Measurements from ENCODE around the gene DUSP7.

The DUSP7 gene

GRCh38 chr3:52068055-52068571 is 11.7 kb upstream of the DUSP7 start:
- no peak overlapping the region for H3K4me3 ChIP-seq (ENCODE audit: low read length)
- DNase-seq (ENCODE audit: low read depth) = no peak
- no peak for TF ChIP-seq CTCF (IDR thresholded peaks at IDR 0.05; ENCODE audit: insufficient read depth, low read depth, low read length, missing control alignments)

GRCh38 chr3:52067526-52067925 is 11.2 kb upstream of the DUSP7 start:
- DNase-seq (ENCODE audit: low read depth) = no peak
- TF ChIP-seq CTCF (IDR thresholded peaks at IDR 0.05; ENCODE audit: insufficient read depth, low read depth, low read length, missing control alignments) = no peak
- no peak overlapping the region for H3K4me3 ChIP-seq (ENCODE audit: low read length)

GRCh38 chr3:52067046-52067445 is 10.7 kb upstream of the DUSP7 start:
- DNase-seq (ENCODE audit: low read depth) = peak; percentile 77
- no peak for TF ChIP-seq CTCF (IDR thresholded peaks at IDR 0.05; ENCODE audit: insufficient read depth, low read depth, low read length, missing control alignments)
- no peak overlapping the region for H3K4me3 ChIP-seq (ENCODE audit: low read length)

GRCh38 chr3:52065264-52065756 is 8.9 kb upstream of the DUSP7 start:
- peak; percentile 95 for DNase-seq (ENCODE audit: low read depth)
- H3K4me3 ChIP-seq (ENCODE audit: low read length) = no peak overlapping the region
- TF ChIP-seq CTCF (IDR thresholded peaks at IDR 0.05; ENCODE audit: insufficient read depth, low read depth, low read length, missing control alignments) = no peak

- no peak for TF ChIP-seq CTCF (IDR thresholded peaks at IDR 0.05; ENCODE audit: insufficient read depth, low read depth, low read length, missing control alignments)
- no peak for DNase-seq (ENCODE audit: low read depth)
These were observed 8.2 kb upstream of the DUSP7 start for GRCh38 chr3:52064561-52064960.

GRCh38 chr3:52063026-52063723 is 6.8 kb upstream of the DUSP7 start:
- no peak overlapping the region for H3K4me3 ChIP-seq (ENCODE audit: low read length)
- TF ChIP-seq CTCF (IDR thresholded peaks at IDR 0.05; ENCODE audit: insufficient read depth, low read depth, low read length, missing control alignments) = peak; percentile 8
- DNase-seq (ENCODE audit: low read depth) = no peak

More at GRCh38 chr3:52064561-52064960, 8.2 kb upstream of the DUSP7 start:
- no peak overlapping the region for H3K4me3 ChIP-seq (ENCODE audit: low read length)

- H3K4me3 ChIP-seq (ENCODE audit: low read length) = no peak overlapping the region
- DNase-seq (ENCODE audit: low read depth) = peak; percentile 100
- no peak for TF ChIP-seq CTCF (IDR thresholded peaks at IDR 0.05; ENCODE audit: insufficient read depth, low read depth, low read length, missing control alignments)
These were observed 6.1 kb upstream of the DUSP7 start for GRCh38 chr3:52062505-52062904.

Data from epithelial cell of esophagus (primary cell).